ENCODE results near the gene ATP9A. TPM values are rescaled to one million over a fixed set of nuclear protein-coding genes. Genes with fewer than 3 reads are reported as not detected.

ATP9A gene
- total and polyA plus RNA-seq, 2 donors (not counting 1 experiment from before 2014, with no cell fraction given): 23.3 to 96.3 TPM

DNA sequence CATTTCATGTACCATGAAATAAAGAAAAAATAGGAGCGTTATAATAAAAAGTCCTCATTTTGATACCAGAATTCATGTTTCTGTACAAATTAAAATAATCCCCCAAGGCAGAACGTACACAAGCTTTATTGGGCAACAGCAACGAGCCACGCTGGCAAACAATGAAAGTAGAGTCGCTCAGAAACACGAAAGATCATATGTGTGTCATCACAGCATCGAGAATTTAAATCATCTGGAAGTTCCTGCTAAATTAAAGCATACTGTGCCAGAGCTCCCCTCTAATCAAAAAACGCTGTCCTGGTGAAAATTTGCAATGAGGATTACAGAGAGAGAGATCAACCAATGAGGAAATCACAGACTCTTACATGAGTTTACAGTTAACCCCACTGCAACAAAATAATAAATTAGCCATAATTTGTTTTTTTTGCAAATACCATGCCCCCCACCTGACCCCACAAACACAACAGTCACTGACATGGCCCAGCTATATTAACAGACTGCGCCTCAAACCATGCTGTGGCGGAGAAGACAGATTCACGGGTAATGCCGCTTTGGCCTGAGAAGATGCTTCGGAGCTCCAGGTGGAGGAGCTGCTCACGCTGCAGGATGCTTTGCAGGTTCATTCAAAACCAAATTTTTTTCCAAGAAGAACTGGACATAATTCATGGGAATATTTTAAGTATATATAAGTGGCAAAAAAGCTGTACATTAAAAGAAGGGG, 171.4 kb downstream of the ATP9A start:
- H3K27ac ChIP-seq (ENCODE audit: insufficient read depth, low read length): no peak overlapping the region
- no peaks in the 10 kb centered on the region for H3K9me3 ChIP-seq (ENCODE audit: control insufficient read depth, insufficient read depth, low read depth, low read length)
- DNase-seq (ENCODE audit: low read depth in 2 of 2): peak in 1 of 2 donors; percentile 30
- TF ChIP-seq, protein P1, sequence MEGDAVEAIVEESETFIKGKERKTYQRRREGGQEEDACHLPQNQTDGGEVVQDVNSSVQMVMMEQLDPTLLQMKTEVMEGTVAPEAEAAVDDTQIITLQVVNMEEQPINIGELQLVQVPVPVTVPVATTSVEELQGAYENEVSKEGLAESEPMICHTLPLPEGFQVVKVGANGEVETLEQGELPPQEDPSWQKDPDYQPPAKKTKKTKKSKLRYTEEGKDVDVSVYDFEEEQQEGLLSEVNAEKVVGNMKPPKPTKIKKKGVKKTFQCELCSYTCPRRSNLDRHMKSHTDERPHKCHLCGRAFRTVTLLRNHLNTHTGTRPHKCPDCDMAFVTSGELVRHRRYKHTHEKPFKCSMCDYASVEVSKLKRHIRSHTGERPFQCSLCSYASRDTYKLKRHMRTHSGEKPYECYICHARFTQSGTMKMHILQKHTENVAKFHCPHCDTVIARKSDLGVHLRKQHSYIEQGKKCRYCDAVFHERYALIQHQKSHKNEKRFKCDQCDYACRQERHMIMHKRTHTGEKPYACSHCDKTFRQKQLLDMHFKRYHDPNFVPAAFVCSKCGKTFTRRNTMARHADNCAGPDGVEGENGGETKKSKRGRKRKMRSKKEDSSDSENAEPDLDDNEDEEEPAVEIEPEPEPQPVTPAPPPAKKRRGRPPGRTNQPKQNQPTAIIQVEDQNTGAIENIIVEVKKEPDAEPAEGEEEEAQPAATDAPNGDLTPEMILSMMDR (conservative IDR thresholded peaks at IDR 0.05 in 1 of 2, IDR thresholded peaks at IDR 0.05 in 1 of 2; ENCODE audit: low read depth in 1 of 2, low read length in 2 of 2): no peak
- no peak for TF ChIP-seq EZH2 (IDR thresholded peaks at IDR 0.05; ENCODE audit: low read length, missing control alignments)
- no peaks in the 10 kb centered on the region for H3K36me3 ChIP-seq (ENCODE audit: control insufficient read depth, insufficient read depth, low read length)
- no peak overlapping the region for H3K9ac ChIP-seq (ENCODE audit: insufficient read depth, low read length)
- no peak overlapping the region for H2AFZ ChIP-seq (ENCODE audit: low read length)
- no peaks in the 10 kb centered on the region for H4K20me1 ChIP-seq (ENCODE audit: control insufficient read depth, extremely low read depth, insufficient read depth, low read length)
- no peaks in the 10 kb centered on the region for H3K79me2 ChIP-seq (ENCODE audit: control insufficient read depth, insufficient read depth, low read length)
- no peak overlapping the region for H3K4me2 ChIP-seq (ENCODE audit: extremely low read depth, insufficient read depth, low read length)
- peaks cover 4% of the 10 kb centered on the region for H3K4me1 ChIP-seq (ENCODE audit: control insufficient read depth, extremely low read depth, insufficient read depth, low read length)
- no peak overlapping the region for H3K4me3 ChIP-seq (replicated peaks in 1 of 4; ENCODE audit: control extremely low read depth in 1 of 4, insufficient read depth in 1 of 4, low read depth in 3 of 4, low read length in 4 of 4)
- no peaks in the 10 kb centered on the region for H3K27me3 ChIP-seq (ENCODE audit: control insufficient read depth, insufficient read depth, low read length)

DNA sequence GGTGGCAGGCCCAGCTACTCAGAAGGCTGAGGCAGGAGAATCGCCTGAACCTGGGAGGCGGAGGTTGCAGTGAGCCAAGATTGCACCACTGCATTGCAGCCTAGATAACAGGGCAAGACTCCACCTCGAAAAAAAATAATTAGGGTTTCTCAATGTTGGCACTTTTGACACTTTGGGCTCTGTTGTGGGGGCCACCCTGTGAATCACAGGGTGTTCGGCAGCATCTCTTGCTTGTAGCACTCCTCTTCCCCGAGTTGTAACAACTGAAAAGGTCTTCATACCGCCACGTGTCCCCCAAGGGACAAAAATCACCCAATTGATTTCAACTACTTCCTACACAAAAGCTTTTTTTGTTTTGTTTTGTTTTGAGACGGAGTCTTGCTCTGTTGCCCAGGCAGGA, 172.4 kb downstream of the ATP9A start:
- Histone ChIP-seq H3K4me3 (replicated peaks in 1 of 4; ENCODE audit: control extremely low read depth in 1 of 4, insufficient read depth in 1 of 4, low read depth in 3 of 4, low read length in 4 of 4) (no peak overlapping the region), H3K9me3 (ENCODE audit: control insufficient read depth, insufficient read depth, low read depth, low read length) (no peaks in the 10 kb centered on the region), H3K4me1 (ENCODE audit: control insufficient read depth, extremely low read depth, insufficient read depth, low read length) (peaks cover 4% of the 10 kb centered on the region), H3K36me3 (ENCODE audit: control insufficient read depth, insufficient read depth, low read length) (no peaks in the 10 kb centered on the region), H3K27ac (ENCODE audit: insufficient read depth, low read length) (no peak overlapping the region), H2AFZ (ENCODE audit: low read length) (no peak overlapping the region), H3K79me2 (ENCODE audit: control insufficient read depth, insufficient read depth, low read length) (no peaks in the 10 kb centered on the region), H3K27me3 (ENCODE audit: control insufficient read depth, insufficient read depth, low read length) (no peaks in the 10 kb centered on the region), H3K4me2 (ENCODE audit: extremely low read depth, insufficient read depth, low read length) (no peak overlapping the region), H4K20me1 (ENCODE audit: control insufficient read depth, extremely low read depth, insufficient read depth, low read length) (no peaks in the 10 kb centered on the region), H3K9ac (ENCODE audit: insufficient read depth, low read length) (no peak overlapping the region)
- TF ChIP-seq EZH2 (IDR thresholded peaks at IDR 0.05; ENCODE audit: low read length, missing control alignments): no peak
- TF ChIP-seq, protein P1 (conservative IDR thresholded peaks at IDR 0.05 in 1 of 2, IDR thresholded peaks at IDR 0.05 in 1 of 2; ENCODE audit: low read depth in 1 of 2, low read length in 2 of 2): no peak
- DNase-seq (ENCODE audit: low read depth in 2 of 2): no peak

DNA sequence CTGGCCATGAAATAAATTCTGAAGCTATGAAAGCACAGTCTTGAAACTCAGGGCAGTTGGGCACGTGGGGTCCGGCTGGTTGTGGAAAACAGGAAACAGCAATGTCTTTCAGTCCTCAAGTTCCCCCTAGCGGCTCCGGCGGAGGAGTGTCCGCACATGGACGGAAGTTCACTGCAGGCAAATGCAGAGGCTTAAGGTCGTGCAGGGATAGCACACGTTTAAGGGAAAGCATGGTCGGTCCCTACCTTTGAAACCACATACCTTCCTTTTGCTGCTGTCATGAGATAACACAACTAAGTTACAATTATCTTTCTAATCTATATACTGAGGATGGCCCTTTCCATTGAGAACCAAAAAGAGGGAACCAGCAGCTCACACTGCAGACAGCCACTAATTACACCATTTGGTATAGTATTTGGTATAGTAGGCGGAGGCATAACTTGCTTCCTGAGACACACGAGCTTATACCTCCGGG, 173.1 kb downstream of the ATP9A start:
- H3K27me3 ChIP-seq (ENCODE audit: control insufficient read depth, insufficient read depth, low read length): no peaks in the 10 kb centered on the region
- no peak overlapping the region for H3K27ac ChIP-seq (ENCODE audit: insufficient read depth, low read length)
- no peak overlapping the region for H2AFZ ChIP-seq (ENCODE audit: low read length)
- no peak overlapping the region for H3K4me3 ChIP-seq (replicated peaks in 1 of 4; ENCODE audit: control extremely low read depth in 1 of 4, insufficient read depth in 1 of 4, low read depth in 3 of 4, low read length in 4 of 4)
- DNase-seq (ENCODE audit: low read depth in 2 of 2): peak; percentile 76 to 90
- H3K4me1 ChIP-seq (ENCODE audit: control insufficient read depth, extremely low read depth, insufficient read depth, low read length): peaks cover 4% of the 10 kb centered on the region
- H3K4me2 ChIP-seq (ENCODE audit: extremely low read depth, insufficient read depth, low read length): no peak overlapping the region
- no peak for TF ChIP-seq EZH2 (IDR thresholded peaks at IDR 0.05; ENCODE audit: low read length, missing control alignments)
- TF ChIP-seq, protein P1 (conservative IDR thresholded peaks at IDR 0.05 in 1 of 2, IDR thresholded peaks at IDR 0.05 in 1 of 2; ENCODE audit: low read depth in 1 of 2, low read length in 2 of 2): peak; percentile 92 to 95
- no peaks in the 10 kb centered on the region for H3K9me3 ChIP-seq (ENCODE audit: control insufficient read depth, insufficient read depth, low read depth, low read length)
- no peak overlapping the region for H3K9ac ChIP-seq (ENCODE audit: insufficient read depth, low read length)
- H4K20me1 ChIP-seq (ENCODE audit: control insufficient read depth, extremely low read depth, insufficient read depth, low read length): no peaks in the 10 kb centered on the region
- H3K36me3 ChIP-seq (ENCODE audit: control insufficient read depth, insufficient read depth, low read length): no peaks in the 10 kb centered on the region
- no peaks in the 10 kb centered on the region for H3K79me2 ChIP-seq (ENCODE audit: control insufficient read depth, insufficient read depth, low read length)
